Endothelial cell of umbilical vein (primary cell): Measurements from ENCODE around the gene CLASP2.

ENCODE experiments used
- JUN ChIP-seq: IDR thresholded peaks from 2 replicates; pipeline ENCODE4 v1.6.1; 2011; ENCODE audit warnings: borderline replicate concordance, low read depth; ENCODE audit not compliant: insufficient read length, insufficient read depth
- POLR2A ChIP-seq: IDR thresholded peaks from 2 replicates; pipeline ENCODE4 v1.6.1; 2012; ENCODE audit warnings: low read depth, mild to moderate bottlenecking, control low read depth, low read length
- POLR2AphosphoS5 ChIP-seq: IDR thresholded peaks from 2 replicates; pipeline ENCODE4 v1.6.1; 2012; ENCODE audit warnings: low read depth, mild to moderate bottlenecking, control low read depth, low read length, moderate library complexity; ENCODE audit not compliant: insufficient read depth
- TF ChIP-seq, protein P1 (sequence below), 2 donors: IDR thresholded peaks; 1 replicate in 1 of 2; 2 replicates in 1 of 2; pipeline ENCODE4 v1.5.1; 2011; ENCODE audit warnings: low read length in 2 of 2, mild to moderate bottlenecking in 2 of 2, moderate library complexity in 2 of 2, control low read depth in 1 of 2, inconsistent platforms in 1 of 2, low read depth in 1 of 2; ENCODE audit not compliant: insufficient read depth in 1 of 2; ENCODE audit errors: extremely low read depth in 1 of 2

DNA sequence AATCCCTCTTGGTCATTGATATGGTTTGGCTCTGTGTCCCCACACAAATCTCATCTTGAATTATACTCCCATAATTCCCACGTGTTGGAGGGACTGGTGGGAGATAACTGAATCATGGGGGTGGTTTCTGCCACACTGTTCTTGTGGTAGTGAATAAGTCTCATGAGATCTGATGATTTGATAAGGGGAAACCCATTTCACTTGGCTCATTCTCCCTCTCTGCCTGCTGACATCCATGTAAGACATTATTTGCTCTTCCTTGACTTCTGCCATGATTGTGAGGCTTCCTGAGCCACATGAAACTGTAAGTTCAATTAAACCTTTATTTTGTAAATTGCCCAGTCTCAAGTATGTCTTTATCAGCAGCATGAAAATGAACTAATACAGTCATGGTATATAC is 171.0 kb downstream of the CLASP2 start:
- TF ChIP-seq, protein P1, sequence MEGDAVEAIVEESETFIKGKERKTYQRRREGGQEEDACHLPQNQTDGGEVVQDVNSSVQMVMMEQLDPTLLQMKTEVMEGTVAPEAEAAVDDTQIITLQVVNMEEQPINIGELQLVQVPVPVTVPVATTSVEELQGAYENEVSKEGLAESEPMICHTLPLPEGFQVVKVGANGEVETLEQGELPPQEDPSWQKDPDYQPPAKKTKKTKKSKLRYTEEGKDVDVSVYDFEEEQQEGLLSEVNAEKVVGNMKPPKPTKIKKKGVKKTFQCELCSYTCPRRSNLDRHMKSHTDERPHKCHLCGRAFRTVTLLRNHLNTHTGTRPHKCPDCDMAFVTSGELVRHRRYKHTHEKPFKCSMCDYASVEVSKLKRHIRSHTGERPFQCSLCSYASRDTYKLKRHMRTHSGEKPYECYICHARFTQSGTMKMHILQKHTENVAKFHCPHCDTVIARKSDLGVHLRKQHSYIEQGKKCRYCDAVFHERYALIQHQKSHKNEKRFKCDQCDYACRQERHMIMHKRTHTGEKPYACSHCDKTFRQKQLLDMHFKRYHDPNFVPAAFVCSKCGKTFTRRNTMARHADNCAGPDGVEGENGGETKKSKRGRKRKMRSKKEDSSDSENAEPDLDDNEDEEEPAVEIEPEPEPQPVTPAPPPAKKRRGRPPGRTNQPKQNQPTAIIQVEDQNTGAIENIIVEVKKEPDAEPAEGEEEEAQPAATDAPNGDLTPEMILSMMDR (IDR thresholded peaks at IDR 0.05; ENCODE audit: extremely low read depth in 1 of 2, insufficient read depth in 1 of 2, low read depth in 1 of 2, low read length in 2 of 2) = no peak
- no peak for TF ChIP-seq POLR2A
- TF ChIP-seq JUN = no peak
- TF ChIP-seq POLR2AphosphoS5 = no peak
